Activated CD4-positive, alpha-beta T cell treated with anti-CD3 and anti-CD28 coated beads, Interleukin-2, amount 50 U/mL, for 48 hours (primary cell): ENCODE measurements around the gene STRA6.

Experiments
- DNase-seq, 2 experiments: peaks; one replicate each; pipeline ENCODE4 v3.0.0-alpha.2; 2020

STRA6 gene

GRCh38 chr15:74130849-74131627, 71.5 kb downstream of the STRA6 start:
- no peak for DNase-seq

- peak in 1 of 2 experiments; percentile 11 for DNase-seq
These were observed 72.3 kb downstream of the STRA6 start, which contains the start of gene ISLR2 for GRCh38 chr15:74130155-74130848. ISLR2 (plus strand) TSS chr15:74130586; CDS start chr15:74132755, 2,169 bp downstream.

GRCh38 chr15:74129586-74130154, 72.9 kb downstream of the STRA6 start:
- DNase-seq, result peak in 1 of 2 experiments; percentile 9
